ENCODE results near the gene TGIF2. TPM values are rescaled to one million over a fixed set of nuclear protein-coding genes. Genes with fewer than 3 reads are reported as not detected.

TGIF2 gene
- total and polyA plus RNA-seq, 9 of the 15 experiments (the other 6 are each of a cell fraction or from before 2014, with no cell fraction given) = 6.8 to 27.8 (median 15.7) TPM

GRCh38 chr20:36587388-36588070 is 14.1 kb downstream of the TGIF2 start (continued):
- TF ChIP-seq ARID4B (CRISPR knock-in tag; IDR thresholded peaks at IDR 0.05) (no peak), MTA2 (IDR thresholded peaks at IDR 0.05; ENCODE audit: low read depth) (no peak), CUX1 (CRISPR knock-in tag; IDR thresholded peaks at IDR 0.05) (no peak)

Measured in K562 (cell line).